Umbilical cord (tissue), 2 donors: ENCODE results near the gene COPS7A. TPM values are rescaled to one million over a fixed set of nuclear protein-coding genes. Genes with fewer than 3 reads are reported as not detected.

Experiments
- DNase-seq: peaks from one replicate; pipeline ENCODE4 v3.0.0-alpha.2; 2015; ENCODE audit warnings: low spot score
- total RNA-seq: library from RNA; depleted of rRNA; stranded (reverse); fragments of >200 nt; gene quantifications from one replicate; pipeline ENCODE4 v1.2.3, GENCODE V29; 2014; ENCODE audit warnings: low replicate concordance; ENCODE audit not compliant: insufficient read depth

The COPS7A gene
- total RNA-seq, 1 donor from 2014 or later, result 40.4 TPM

DNA sequence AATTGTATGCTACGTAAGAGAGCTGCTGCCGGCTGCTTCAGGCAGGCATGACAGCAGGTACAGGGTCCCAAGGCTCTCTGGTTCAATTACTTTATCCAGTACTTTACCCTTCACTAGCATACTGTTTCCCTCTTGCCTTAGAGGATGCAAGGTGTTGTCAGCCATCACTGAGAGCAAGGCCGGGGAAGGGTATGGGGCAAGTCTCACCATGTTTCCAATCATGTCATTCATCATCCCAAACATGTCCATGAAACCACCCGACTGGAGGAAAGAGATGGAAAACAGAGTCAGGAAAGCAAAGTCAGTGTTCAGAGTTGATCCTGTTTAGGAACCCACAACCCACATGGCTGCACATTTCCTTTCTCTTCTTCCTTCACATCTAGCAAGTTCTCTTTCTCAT lies 26.7 kb downstream of the COPS7A start:
- DNase-seq, result no peak

DNA sequence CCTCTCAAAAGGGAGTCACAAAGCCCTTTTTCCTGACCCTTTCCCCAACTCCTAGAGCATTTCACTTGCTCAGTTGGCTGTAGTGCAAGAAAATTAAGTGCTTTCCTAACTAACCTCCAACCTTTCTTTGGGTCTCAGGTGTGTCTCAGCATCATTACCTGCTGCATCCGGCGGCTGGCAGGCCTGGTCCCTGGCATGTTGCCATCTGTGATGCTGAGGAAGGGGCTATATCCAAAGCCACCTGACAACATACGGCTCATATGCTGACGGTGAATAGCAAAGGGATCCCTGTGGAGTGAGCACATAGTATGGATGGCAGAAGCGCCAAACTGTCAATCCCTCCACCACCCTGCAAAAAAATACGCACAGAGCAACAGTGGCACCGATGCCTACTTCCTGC lies 27.9 kb downstream of the COPS7A start:
- DNase-seq, result no peak

DNA sequence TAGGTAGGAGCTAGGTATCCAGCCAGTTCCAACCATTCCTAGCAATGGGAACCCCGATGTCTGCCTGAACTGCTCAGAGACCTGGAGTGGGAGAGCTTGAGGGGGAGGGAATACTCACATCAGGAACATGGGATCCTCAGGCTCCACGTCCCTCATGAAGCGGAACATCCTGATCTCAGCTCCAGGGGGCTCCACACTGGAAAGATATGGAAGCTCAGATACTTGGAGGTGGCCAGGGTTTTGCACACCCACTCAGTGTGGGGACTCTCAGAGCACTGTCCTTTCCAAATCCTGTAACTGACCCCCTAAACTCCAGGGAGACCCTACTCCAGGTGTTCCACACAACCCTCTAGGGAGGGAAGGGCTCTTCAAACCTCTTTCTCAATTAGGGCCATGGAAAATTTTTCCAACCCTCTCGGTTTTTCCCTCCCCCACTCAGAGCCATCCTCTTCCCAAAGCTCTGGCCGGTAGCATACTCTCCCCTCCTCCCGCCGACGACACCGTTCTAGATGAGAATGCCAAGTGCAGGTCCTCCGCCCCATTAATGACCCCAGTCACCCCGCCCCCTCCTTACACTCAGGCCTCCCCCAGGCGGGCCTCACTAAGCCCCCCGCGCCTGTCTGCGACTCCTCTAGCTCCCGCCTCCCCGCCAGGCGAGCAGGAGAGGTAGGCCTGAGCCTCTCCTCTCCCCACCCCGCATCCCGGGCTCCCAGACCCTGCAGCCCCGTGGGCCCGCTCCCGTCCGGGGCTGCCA lies 28.5 kb downstream of the COPS7A start:
- DNase-seq, result peak; percentile 74

DNA sequence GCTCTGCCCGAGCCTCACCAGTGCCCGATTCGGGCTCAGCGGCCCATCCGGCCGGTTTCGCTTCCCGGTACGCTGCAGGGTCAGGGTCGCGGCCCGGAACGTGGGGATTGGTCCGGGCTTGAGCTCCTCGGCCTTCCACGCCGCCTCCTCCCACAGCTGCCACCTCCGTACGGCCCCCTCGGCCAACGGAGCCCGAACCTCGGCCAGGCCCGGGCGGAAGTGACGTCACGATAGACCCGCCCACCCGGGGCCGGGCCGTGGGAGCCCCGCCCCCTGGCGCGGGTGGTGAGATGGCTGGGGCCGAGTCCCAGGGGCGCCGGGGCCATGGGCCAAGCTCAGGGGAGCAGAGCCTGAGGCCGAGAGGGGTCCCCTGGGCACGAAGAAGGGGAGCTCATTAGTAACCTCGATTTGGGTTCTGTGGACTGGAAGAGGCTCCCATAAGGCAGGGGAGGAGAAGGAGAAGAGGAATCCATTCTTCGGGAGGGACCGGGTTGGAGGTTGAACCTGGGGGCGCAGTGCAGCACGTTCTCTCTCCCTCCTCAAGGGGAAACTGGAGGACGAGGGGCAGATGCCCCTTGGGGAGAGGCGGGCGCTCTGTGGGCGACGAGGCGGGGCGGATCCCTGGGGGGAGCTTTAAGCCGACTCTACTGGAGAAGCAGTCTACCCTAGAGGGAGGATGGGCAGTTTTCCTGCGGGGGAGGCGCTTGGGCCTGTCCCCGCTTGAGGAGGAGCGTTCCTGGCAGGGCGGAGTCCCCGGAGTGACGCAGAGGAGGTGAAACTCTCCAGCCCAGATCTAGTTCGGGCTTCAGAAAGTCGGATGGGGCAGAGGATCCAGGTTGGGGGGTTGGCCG lies 29.3 kb downstream of the COPS7A start, which contains the start of gene MLF2:
Gene MLF2 (minus strand): TSS at position 221 of the 851 bp plus-strand sequence. CDS start 807 bp downstream, outside the sequence.
- peak; percentile 100 for DNase-seq

DNA sequence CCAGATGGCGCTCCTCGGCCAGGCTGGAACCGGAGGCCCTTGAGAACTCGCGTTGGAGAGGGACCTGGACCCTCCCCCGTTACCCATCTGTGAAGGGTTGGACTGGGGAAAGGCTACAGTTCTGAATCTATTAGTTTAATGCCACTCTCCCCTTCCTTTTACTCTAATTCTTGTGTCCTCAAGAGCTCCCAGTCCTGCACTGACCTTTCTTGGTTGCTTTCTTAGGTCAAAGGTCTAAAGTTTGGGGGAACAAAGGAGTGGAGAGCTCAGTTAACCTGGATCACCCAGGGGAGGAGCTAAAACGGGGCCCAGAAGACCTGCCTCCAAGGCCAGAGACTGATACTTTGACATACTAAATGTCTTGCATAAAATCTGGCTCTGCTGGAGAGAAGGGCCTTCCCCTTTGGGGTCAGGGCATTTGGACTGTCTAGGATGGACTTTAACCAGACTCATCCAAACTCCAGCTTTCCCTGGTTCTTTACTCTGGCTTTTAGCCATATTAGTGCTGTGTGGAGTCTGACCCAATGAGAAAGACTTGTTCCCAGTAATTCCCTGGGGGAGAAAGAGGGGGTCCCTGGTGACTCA lies 30.0 kb downstream of the COPS7A start:
- DNase-seq, result no peak

DNA sequence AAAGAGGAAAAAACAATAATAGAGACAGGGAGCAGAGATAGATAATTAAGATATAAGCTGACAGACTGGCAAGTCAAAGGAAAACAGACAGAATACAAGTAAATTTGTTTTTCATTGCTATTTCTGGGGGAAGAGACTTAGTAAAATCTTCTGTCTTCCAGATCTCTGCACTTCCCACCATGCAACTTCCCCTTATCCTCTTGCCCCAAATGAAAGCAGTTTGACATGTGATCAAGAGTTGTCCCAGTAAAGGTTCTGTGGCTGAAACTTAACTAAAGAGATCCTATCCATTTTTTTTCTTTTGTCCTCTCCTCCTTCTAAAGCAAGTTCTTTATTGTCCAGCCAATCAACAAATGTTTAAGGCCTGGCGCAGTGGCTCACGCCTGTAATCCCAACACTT lies 30.6 kb downstream of the COPS7A start:
- DNase-seq, result no peak

DNA sequence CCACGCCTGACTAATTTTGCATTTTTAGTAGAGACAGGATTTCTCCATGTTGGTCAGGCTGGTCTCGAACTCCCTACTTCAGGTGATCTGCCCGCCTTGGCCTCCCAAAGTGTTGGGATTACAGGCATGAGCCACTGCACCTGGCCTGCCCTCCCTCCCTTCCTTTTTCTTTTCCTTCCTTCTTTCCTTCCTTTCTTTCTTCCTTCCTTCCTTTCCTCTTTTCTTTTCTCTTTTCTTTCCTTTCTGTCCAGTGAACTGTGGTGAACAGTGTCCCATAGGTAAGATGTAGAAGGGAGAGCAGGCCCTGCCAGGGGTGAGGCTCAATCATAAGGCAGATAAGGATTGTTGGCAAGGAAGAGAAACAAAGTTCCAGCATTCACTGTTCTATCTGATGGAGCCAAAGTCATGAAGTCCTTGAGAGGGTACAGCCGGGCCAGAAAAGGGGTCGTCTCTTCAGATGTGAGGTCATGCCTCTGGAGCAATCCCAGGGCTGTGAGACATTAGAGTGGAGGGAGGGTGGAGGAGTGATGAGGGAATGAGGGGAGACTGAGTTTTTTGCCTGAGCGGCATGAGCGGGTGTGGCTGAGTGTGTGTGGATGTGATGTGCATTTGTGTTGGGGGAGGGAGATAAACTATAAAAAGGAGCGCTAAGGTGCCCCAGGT lies 33.3 kb downstream of the COPS7A start:
- no peak for DNase-seq

DNA sequence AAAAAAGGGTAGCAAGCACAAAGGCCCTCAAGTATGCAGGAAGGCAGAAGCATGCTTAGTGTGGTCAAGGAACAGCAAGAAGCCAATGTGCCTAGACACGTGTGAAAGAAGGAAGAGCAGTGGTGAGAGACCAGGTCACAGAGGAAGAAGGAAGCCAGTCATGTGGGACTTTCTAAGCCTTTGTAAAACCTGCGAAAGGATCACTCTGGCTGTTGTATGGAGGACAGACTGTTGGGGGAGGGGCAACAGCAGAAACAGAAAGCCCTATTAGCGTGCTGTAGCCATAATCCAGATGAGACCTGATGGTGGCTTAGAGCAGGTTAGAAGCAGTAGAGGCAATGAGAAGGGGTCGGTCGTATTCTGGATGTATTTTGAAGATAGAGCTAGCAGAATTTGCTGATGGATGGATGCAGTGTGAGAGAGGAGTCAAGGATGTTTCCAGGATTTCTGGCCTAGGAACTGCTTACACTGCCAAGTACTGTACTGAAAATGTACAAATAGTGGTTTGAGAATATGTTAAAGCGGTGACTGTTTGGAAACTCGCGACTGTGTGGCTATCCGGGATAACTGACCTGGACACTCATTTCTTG lies 34.8 kb downstream of the COPS7A start:
- DNase-seq, result no peak

DNA sequence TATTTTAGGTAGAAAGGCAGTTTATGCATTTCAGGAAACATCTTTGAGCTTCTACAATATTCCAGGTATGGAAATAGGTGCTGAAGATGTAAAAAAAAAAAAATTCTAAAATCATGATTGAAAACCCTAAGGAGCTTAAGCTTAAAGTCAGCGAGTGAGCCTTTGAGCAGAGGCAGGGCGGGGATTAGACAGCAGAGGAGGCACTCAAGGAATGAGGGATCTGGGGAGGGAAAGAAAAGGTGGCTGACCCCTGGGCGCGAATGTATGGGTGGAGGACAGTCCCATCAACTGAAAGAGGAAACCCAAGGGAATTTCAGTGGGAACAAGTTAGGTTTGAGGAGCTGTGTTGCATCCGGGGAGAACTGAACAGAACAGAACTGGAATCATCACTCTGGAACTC lies 35.9 kb downstream of the COPS7A start:
- no peak for DNase-seq

DNA sequence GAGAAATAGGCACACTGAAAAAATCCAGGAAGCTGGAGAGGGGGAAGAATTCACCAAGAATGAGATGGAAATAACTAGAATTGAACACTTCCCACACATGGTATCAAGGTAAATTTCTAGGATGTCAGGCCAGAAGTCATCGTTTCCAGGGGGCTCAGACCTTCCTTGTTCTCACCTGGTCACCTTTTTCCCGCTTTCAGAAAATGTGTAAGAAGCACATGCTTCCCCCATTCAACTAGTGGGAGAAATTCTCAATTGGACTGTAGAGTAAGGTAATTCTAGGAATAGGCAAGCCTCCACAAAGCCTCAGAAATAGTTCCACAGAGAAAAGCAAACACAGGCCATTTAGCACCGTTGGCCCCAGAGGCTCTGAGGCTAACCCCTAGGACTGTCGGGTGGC lies 39.5 kb downstream of the COPS7A start:
- DNase-seq, result no peak

DNA sequence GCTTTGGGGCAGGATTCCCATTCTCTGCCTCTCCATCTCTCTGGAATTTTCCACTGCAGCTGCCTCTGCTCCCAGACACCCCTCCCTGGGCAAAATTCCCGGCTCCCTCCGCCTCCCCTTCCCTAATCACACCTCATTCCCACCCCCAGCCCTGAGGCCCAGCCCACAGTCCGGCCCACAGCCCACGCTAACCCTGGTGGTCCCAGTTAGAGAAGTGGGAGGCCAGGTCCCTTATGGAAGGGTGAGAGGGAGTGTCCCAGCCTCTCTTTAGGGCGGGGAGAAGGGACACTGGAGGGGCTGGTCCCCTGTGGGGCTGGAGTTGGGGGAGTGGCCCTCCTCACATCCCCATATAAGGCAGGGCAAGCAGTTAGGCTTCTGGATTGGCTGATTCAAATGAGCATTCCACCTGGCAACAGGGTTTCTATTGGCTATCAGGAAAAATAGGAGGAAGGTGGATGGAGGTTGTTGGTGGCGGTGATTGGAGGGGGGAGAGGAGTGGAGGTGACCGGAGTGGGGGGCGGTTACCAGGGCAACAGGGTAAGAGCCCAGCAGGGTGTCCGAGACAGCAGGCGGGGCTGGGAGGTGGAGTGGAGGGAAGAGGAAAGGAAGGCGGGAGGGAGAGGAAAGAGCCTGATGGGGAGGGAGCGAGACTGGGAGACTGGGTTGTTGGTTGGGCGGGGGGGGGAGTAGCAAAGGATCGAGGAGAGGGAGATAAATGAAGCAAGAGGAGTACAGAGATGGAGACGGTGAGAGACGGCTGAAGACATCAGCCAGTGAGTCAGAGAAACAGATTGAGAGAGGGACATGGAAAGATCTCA lies 40.4 kb downstream of the COPS7A start:
- peak; percentile 100 for DNase-seq

DNA sequence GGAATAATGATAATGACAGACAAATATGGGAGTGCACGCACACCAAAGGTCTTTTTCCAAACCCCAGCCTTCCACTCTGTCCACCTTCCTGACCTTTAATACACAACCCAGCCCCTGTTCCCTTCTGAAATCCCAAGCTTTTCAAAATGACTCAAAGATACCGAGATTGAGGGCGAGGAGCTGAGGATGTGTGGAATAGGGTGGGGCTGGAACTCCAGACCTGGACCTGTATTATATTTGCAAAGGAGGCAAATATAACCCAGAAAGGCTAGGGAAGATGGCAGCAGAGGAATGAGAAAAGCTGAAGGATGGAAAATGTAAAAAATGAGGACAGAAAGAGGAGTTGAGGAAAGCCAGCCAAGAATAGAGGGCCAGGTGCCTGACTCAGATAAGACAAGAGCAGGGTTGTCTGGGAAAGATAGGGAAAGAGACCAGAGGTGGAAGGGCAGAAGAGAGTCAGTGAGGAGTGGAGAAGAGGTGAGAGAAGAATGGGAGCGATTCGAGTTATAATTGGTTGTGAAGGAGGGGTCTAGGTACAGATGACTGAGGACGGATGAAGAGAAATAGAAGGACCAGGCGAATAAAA lies 41.3 kb downstream of the COPS7A start:
- DNase-seq, result peak; percentile 61

DNA sequence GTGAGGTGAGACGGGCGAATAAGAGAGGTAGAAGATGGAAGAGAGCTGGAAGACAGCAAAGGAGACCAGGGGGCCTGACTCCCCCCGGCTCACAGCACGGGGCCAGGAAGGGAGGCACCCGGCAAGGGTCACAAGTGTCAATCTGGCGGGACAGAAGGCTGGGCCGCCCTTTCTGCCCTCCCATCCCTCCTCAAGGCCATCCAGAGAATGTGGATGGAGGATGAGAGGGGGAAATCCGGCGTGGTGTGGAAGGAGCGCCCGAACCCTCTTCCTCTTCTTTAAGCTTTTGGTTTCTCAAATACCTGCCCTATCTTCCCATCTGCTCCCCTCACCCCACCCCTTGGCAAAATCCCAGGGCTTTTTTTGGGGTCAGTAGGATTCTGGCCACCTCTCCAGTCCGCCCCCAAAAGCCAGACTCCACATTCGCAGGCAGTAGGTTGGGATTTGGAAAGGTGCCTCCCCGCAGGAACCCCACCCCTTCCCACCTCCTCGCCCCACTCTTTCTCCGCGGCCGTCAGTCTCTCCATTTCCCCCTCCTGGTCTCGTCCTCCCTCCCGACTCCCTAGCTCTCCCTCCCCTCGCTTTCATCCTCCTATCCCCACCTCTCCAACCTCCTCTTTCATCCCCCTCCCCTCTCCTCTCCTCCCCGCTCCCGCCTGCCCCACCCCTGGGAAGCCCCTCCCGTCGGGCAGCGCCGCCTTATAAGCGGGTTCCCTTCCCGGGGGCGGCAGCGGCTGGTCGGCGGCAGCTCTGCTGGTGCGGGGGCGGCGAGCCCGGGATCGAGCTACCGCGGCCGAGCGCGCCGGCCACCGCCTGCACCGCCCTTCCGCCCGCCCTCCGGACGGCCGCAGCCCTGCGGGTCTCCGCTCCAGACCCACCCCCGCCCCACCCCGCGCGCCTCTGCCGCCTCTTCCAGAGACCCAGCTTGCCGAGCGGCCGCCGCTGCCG lies 42.1 kb downstream of the COPS7A start, which contains the start of gene PTMS:
Gene PTMS (plus strand): TSS at position 730 of the 948 bp plus-strand sequence. CDS start 343 bp downstream, outside the sequence.
- peak; percentile 96 for DNase-seq

DNA sequence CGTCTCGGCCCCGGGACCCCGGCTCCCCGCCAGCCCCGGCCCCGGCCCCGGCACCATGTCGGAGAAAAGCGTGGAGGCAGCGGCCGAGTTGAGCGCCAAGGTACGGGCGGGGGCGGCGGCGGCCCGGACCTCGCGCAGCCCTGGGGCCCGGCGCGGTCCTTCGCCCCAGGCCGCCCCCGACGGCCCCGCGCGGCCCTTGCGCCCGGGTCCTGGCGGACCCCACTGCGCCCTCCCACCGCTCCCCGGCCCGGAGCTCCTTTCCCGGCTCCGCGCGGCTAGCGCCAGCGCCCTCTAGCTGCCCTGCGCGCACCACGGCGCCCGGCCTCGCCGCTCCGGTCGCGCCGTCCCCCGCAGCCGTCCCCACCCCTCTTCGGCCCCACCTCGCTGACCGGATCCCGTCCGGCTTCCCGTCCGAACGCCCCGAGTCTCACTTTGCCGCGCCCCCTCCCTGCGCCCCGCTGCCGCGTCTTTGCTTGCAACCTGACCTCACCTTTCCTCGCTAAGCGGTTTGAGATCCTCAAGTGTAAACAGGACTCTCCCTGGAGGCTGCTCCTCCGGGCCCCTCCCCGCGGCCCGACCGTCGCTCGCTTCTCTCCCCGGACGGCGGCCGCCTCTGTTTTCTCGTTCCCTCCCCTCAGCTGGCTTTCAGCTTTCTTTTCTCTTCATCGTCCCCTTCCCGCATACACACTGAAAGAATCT lies 43.0 kb downstream of the COPS7A start:
- DNase-seq, result peak; percentile 81

DNA sequence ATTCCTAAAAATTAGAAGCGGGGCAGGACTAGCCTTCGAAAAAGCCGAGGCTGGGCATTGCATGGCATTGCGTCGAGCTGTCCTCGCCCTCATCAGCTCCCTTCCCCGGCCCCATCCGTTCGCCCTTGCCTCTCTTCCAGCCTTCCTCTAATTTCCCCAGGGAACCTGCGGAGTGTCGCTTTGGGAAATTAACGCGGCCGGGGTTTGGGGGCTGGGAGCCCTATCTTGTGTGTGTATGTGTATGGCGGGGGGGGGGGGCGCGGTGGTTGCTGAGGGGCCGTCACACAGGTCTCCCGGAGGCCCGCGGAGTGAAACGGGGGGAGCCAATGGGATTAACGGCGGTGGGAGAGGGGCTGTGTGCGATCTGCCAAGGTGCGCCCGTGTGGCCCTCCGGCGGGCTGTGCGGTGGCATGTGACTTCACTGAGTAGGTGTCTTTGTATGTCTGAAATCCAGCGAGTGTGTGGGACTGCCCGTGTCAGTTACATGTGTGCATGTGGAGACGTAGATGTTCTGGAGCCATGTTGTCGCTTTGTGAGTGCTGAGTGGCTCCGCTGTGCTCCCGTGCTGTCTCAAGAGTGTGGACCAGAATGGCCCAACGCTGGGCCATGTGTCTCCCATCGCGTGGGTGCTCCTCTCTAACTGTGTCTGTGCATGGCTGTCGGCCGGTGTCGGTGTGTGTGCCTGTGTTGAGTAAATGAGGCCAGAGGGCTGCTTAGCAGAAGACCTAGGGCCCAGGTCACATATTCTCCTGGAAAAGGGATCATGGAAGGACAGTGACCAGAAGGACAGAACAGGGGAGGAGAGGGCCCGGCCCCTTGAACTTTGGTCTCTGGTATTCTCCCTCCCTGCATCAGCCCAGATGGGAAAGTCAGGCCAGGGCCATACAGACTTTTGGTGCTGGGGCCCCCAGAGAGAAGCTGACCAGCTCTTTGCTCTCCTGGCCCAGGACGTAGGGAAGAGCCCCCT lies 43.8 kb downstream of the COPS7A start:
- peak; percentile 32 for DNase-seq

DNA sequence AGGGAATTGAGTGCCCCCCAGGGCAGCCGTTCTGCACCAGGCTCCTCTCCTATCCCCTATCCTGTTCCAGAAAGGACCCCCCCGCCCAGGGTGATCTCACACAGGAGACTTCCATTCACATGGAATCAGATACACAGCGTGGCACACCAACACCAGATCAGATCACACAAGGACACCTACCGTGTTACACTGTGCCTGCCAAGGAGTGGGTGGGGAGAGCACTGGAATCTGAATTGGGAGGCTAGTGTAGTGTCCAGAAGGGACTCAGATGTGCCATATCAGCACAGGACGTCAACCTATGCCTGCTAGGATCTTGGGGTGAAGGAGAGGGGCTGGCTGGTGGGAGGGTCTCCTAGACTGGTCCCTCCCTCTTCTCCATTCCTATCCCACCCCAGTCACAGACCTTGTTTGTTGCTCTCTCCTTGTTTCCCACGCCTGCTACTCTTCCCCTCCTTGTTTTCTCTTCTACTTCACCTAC lies 44.6 kb downstream of the COPS7A start:
- peak; percentile 29 for DNase-seq

DNA sequence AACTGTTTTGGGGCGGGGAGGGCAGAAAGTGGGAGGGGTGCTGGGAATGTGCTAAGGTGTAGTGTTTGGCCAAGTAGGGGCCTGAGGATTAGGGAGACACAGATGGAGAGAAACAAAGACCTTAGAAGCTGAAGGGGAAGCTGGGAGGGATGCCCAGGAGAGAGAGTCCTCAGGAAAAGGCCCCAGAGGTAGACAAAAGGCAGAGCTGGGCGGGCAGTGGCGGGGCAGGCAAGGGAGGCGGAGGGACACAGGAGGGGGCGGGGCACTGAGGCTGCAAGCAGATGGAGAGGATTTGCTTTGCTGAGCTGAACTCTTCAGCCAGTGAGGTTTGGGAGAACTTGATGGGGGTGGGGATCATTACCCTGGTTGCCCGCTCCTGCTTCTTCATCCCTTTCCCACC lies 45.1 kb downstream of the COPS7A start:
- peak; percentile 88 for DNase-seq
